SK-N-SH (cell line): ENCODE data around the gene DAB2IP. TPM values are rescaled to one million over a fixed set of nuclear protein-coding genes. Genes with fewer than 3 reads are reported as not detected.

ENCODE experiments used
- CTCF ChIA-PET: fragments of 300-600, 350-600 bp; formaldehyde crosslinking; extraction: SDS; loops from one replicate; lab custom pipeline; 2021; lab: Yijun Ruan, JAX
- POLR2A ChIA-PET: fragments of 350-600 bp; sonication (Branson Sonifier 250); formaldehyde crosslinking; extraction: SDS; loops from one replicate; lab custom pipeline; 2020; ENCODE audit warnings: antibody characterized with exemption, inconsistent platforms; lab: Yijun Ruan, JAX
- DNase-seq: peaks from one replicate; pipeline ENCODE4 v3.0.0; 2012
- H2AFZ ChIP-seq: fragments of 200-600 bp; sonication (generic); 2 replicates; pipeline ENCODE4 v1.8.1; 2016; ENCODE audit warnings: antibody characterized with exemption, mild to moderate bottlenecking, low read depth
- H3F3A ChIP-seq: fragments of 200-600 bp; sonication (generic); replicated peaks from 2 replicates; pipeline ENCODE3; 2016; ENCODE audit warnings: antibody characterized with exemption, mild to moderate bottlenecking; ENCODE audit not compliant: insufficient read depth
- H3K27ac ChIP-seq, 2 experiments: fragments of 200-500 bp in 1 of 2; fragments of 200-600 bp in 1 of 2; sonication (Bioruptor generic) in 1 of 2; sonication (generic), shearing (Covaris generic) in 1 of 2; 2 replicates each; pipeline versions ENCODE4 v1.5.1 to v1.6.1; 2014 to 2016; ENCODE audit warnings: low read depth in 2 of 2, inconsistent platforms in 1 of 2, low read length in 1 of 2, mild to moderate bottlenecking in 1 of 2, mixed read lengths in 1 of 2
- H3K27me3 ChIP-seq: fragments of 200-600 bp; sonication (generic), shearing (Covaris generic); 2 replicates; pipeline ENCODE4 v1.6.1; 2016; ENCODE audit warnings: mixed run types; ENCODE audit not compliant: insufficient read depth
- H3K36me3 ChIP-seq, 2 experiments: fragments of 200-500 bp in 1 of 2; fragments of 200-600 bp in 1 of 2; sonication (Bioruptor generic) in 1 of 2; sonication (generic) in 1 of 2; replicated peaks in 1 of 2; 2 replicates each; pipeline versions ENCODE3 to v1.5.1; 2014 to 2016; ENCODE audit warnings: low read length in 1 of 2, mild to moderate bottlenecking in 1 of 2; ENCODE audit not compliant: insufficient read depth in 2 of 2, control insufficient read depth in 1 of 2
- H3K4me1 ChIP-seq, 2 experiments: fragments of 200-500 bp in 1 of 2; fragments of 200-600 bp in 1 of 2; sonication (Bioruptor generic) in 1 of 2; sonication (generic), shearing (Covaris generic) in 1 of 2; 2 replicates each; pipeline versions ENCODE4 v1.5.1 to v1.6.1; 2014 to 2016; ENCODE audit warnings: low read depth in 1 of 2, low read length in 1 of 2, mixed run types in 1 of 2; ENCODE audit not compliant: insufficient read depth in 2 of 2, control insufficient read depth in 1 of 2
- H3K4me2 ChIP-seq: fragments of 200-600 bp; sonication (generic), shearing (Covaris generic); 2 replicates; pipeline ENCODE4 v1.6.1; 2017; ENCODE audit warnings: mixed run types
- H3K4me3 ChIP-seq, 2 experiments: fragments of 200-500 bp in 1 of 2; fragments of 200-600 bp in 1 of 2; sonication (Bioruptor generic) in 1 of 2; sonication (generic), shearing (Covaris generic) in 1 of 2; 2 replicates each; pipeline versions ENCODE4 v1.5.1 to v1.8.1; 2014 to 2016; ENCODE audit warnings: low read depth in 2 of 2, inconsistent platforms in 1 of 2, low read length in 1 of 2, mild to moderate bottlenecking in 1 of 2, mixed read lengths in 1 of 2, moderate library complexity in 1 of 2
- H3K79me2 ChIP-seq: fragments of 200-600 bp; sonication (generic); 2 replicates; pipeline ENCODE4 v1.8.1; 2017; ENCODE audit warnings: mild to moderate bottlenecking; ENCODE audit not compliant: insufficient read depth
- H3K9ac ChIP-seq: fragments of 200-600 bp; sonication (generic); 2 replicates; pipeline ENCODE4 v1.6.1; 2017; ENCODE audit warnings: mixed run types
- H3K9me2 ChIP-seq: fragments of 200-600 bp; sonication (generic); 2 replicates; pipeline ENCODE4 v1.6.1; 2017; ENCODE audit warnings: mixed run types
- H3K9me3 ChIP-seq: fragments of 200-600 bp; sonication (generic); 2 replicates; pipeline ENCODE4 v1.6.1; 2017; ENCODE audit warnings: mixed run types, mild to moderate bottlenecking, moderate library complexity
- H4K20me1 ChIP-seq: fragments of 200-600 bp; sonication (generic); 2 replicates; pipeline ENCODE4 v1.6.1; 2017; ENCODE audit warnings: mild to moderate bottlenecking, mixed run types; ENCODE audit not compliant: insufficient read depth
- CHD2 ChIP-seq: fragments of 150-350 bp; IDR thresholded peaks from 2 replicates; pipeline ENCODE4 v1.6.1; 2018; ENCODE audit warnings: low read length; ENCODE audit not compliant: partially characterized antibody
- EP300 ChIP-seq, 2 experiments: IDR thresholded peaks; 2 replicates each; pipeline versions ENCODE4 v1.4.0 to v1.6.1; 2012; ENCODE audit warnings: borderline replicate concordance in 1 of 2, low read depth in 1 of 2, low read length in 1 of 2
- EZH2phosphoT487 ChIP-seq: fragments of 200-600 bp; sonication (generic); IDR thresholded peaks from 2 replicates; pipeline ENCODE4 v1.6.1; 2017; ENCODE audit warnings: low read depth, mixed run types, mild to moderate bottlenecking, antibody characterized with exemption, moderate library complexity, borderline replicate concordance
- FOSL2 ChIP-seq: IDR thresholded peaks from 2 replicates; pipeline ENCODE4 v1.4.0; 2012; ENCODE audit warnings: low read depth, mild to moderate bottlenecking, moderate library complexity, borderline replicate concordance
- FOXM1 ChIP-seq: IDR thresholded peaks from 2 replicates; pipeline ENCODE4 v1.4.0; 2012; ENCODE audit warnings: low read depth, mild to moderate bottlenecking
- GABPA ChIP-seq: IDR thresholded peaks from 2 replicates; pipeline ENCODE4 v1.4.0; 2012; ENCODE audit warnings: low read depth, mild to moderate bottlenecking
- GATA2 ChIP-seq: sonication (generic); formaldehyde crosslinking; IDR thresholded peaks from 2 replicates; pipeline ENCODE4 v1.5.0; 2020; ENCODE audit warnings: mild to moderate bottlenecking, missing genetic modification reagents
- JUND ChIP-seq: IDR thresholded peaks from 2 replicates; pipeline ENCODE4 v1.4.0; 2012
- NRF1 ChIP-seq: IDR thresholded peaks from 2 replicates; pipeline ENCODE4 v1.6.1; 2012; ENCODE audit warnings: low read depth, mild to moderate bottlenecking, low read length
- RAD21 ChIP-seq: IDR thresholded peaks from 2 replicates; pipeline ENCODE4 v1.6.1; 2012; ENCODE audit warnings: mild to moderate bottlenecking, low read length
- RFX5 ChIP-seq: IDR thresholded peaks from 2 replicates; pipeline ENCODE4 v1.6.1; 2012; ENCODE audit warnings: mild to moderate bottlenecking, improper control_type of control experiment, low read length
- RXRA ChIP-seq: IDR thresholded peaks from 2 replicates; pipeline ENCODE4 v1.4.0; 2012; ENCODE audit warnings: low read depth, mild to moderate bottlenecking, borderline replicate concordance
- SMC3 ChIP-seq: IDR thresholded peaks from 2 replicates; pipeline ENCODE4 v1.6.1; 2012; ENCODE audit warnings: low read depth, low read length, improper control_type of control experiment
- TAF1 ChIP-seq: IDR thresholded peaks from 2 replicates; pipeline ENCODE4 v1.6.1; 2012; ENCODE audit warnings: low read depth, mild to moderate bottlenecking, low read length, moderate library complexity, borderline replicate concordance
- TCF12 ChIP-seq: IDR thresholded peaks from 2 replicates; pipeline ENCODE4 v1.4.0; 2012
- TEAD4 ChIP-seq: IDR thresholded peaks from 2 replicates; pipeline ENCODE4 v1.4.0; 2012; ENCODE audit warnings: mild to moderate bottlenecking, borderline replicate concordance; ENCODE audit not compliant: insufficient read depth
- YY1 ChIP-seq: IDR thresholded peaks from 2 replicates; pipeline ENCODE4 v1.4.0; 2012; ENCODE audit warnings: low read depth, mild to moderate bottlenecking
- ZBTB33 ChIP-seq: IDR thresholded peaks from 2 replicates; pipeline ENCODE4 v1.4.0; 2012; ENCODE audit warnings: low read depth, borderline replicate concordance
- WGBS: methylation state at CpG from one replicate; pipeline ENCODE4 v1.1.6; 2017; ENCODE audit warnings: low lambda C conversion rate; 5-methylcytosine and 5-hydroxymethylcytosine counted together
- polyA plus RNA-seq, 3 experiments: library from polyadenylated mRNA; depleted of rRNA; stranded (reverse); fragments of >200 nt; gene quantifications; 2 replicates each; pipeline ENCODE4 v1.2.3, GENCODE V29; 2012
- TF ChIP-seq, protein P1 (sequence below): fragments of 150-350 bp; IDR thresholded peaks from 2 replicates; pipeline ENCODE4 v1.6.1; 2016; ENCODE audit warnings: mild to moderate bottlenecking, low read depth, low read length
- TF ChIP-seq, protein P2 (sequence below): IDR thresholded peaks from 2 replicates; pipeline ENCODE4 v1.4.0; 2012; ENCODE audit warnings: low read depth, borderline replicate concordance

Gene DAB2IP
- polyA plus RNA-seq, 1 of the 3 experiments (the other 2 are of a cell fraction) = 21.4 TPM

DNA sequence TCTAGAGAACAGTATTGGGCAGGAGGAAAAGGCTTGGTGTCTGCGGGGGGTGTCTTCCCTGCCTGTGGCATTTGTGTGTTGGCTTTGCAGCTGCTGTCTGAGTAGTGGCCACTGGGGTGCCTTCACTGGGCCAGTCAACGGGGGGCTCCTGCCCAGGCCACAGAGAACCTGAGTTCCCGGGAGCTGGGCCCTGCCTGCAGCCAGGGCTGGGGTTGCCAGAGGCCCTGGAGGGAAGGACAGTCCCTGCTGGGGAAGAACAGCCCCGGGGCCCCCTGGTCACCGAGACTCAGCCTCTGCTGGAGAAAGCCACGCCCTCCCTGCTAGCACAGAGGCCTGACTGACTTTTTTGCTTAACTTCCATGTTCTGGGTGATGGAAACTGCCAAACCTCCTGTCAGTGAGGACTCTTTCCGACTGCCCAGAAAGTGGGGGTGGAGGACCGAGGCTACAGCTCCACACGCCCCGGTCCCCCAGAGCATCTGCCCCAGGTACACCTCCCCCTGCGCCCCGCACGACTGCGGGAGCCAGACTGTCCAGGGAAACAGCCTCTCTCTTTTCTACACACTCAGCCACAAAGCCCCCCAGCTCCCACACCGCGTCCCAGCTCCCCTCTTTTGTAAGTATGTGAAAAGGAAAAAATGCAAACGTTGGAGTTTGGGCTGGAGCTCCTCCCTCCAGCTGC is 133.4 kb downstream of the DAB2IP start:
- no peaks in the 10 kb centered on the region for H3K27me3 ChIP-seq
- no peak overlapping the region for H3K27ac ChIP-seq
- H3K9ac ChIP-seq = no peak overlapping the region
- TF ChIP-seq ZBTB33 (no peak), EP300 (IDR thresholded peaks at IDR 0.05; ENCODE audit: borderline replicate concordance in 1 of 2, low read depth in 1 of 2, low read length in 1 of 2) (no peak), RFX5 (no peak), TAF1 (no peak), EZH2phosphoT487 (no peak), NRF1 (no peak), CHD2 (no peak), JUND (no peak), GABPA (no peak), SMC3 (no peak), TEAD4 (no peak), RXRA (no peak), RAD21 (no peak), YY1 (no peak), FOXM1 (no peak), GATA2 (CRISPR knock-in tag) (no peak), FOSL2 (no peak), TCF12 (no peak)
- TF ChIP-seq, protein P1, sequence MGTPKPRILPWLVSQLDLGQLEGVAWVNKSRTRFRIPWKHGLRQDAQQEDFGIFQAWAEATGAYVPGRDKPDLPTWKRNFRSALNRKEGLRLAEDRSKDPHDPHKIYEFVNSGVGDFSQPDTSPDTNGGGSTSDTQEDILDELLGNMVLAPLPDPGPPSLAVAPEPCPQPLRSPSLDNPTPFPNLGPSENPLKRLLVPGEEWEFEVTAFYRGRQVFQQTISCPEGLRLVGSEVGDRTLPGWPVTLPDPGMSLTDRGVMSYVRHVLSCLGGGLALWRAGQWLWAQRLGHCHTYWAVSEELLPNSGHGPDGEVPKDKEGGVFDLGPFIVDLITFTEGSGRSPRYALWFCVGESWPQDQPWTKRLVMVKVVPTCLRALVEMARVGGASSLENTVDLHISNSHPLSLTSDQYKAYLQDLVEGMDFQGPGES = no peak
- TF ChIP-seq, protein P2, sequence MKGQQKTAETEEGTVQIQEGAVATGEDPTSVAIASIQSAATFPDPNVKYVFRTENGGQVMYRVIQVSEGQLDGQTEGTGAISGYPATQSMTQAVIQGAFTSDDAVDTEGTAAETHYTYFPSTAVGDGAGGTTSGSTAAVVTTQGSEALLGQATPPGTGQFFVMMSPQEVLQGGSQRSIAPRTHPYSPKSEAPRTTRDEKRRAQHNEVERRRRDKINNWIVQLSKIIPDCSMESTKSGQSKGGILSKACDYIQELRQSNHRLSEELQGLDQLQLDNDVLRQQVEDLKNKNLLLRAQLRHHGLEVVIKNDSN = no peak
- peaks cover 10% of the 10 kb centered on the region for H3F3A ChIP-seq
- H3K9me2 ChIP-seq = no peaks in the 10 kb centered on the region
- ChIA-PET CTCF (interaction anchor here (1.1 to 1.7 kb wide), 2 partner anchors 91 to 98 kb away, joined by 3 to 4 read pairs; no protein-coding TSS in a partner anchor), POLR2A (no interaction called here)
- peaks cover 0 to 41% of the 10 kb centered on the region in 2 experiments for H3K36me3 ChIP-seq
- WGBS = 95% methylated on average over 11 of the region's 17 CpGs
- no peaks in the 10 kb centered on the region for H4K20me1 ChIP-seq
- no peak overlapping the region for H3K4me2 ChIP-seq
- DNase-seq = no peak
- no peak overlapping the region for H2AFZ ChIP-seq
- H3K79me2 ChIP-seq = no peaks in the 10 kb centered on the region
- H3K4me3 ChIP-seq = no peak overlapping the region
- H3K9me3 ChIP-seq = no peaks in the 10 kb centered on the region
- H3K4me1 ChIP-seq = peaks cover 0 to 18% of the 10 kb centered on the region in 2 experiments; a peak in 1 of 4 replicates
